Measurements from ENCODE around the gene NAA60. TPM values are rescaled to one million over a fixed set of nuclear protein-coding genes. Genes with fewer than 3 reads are reported as not detected.

Gene NAA60
- total RNA-seq (ENCODE audit: low replicate concordance): 13.0 and 16.6 TPM in 2 replicates

- TF ChIP-seq CTCF (IDR thresholded peaks at IDR 0.05; ENCODE audit: insufficient read depth, low read length): no peak
- peak within 1 kb of the TSS; percentile 80 for H3K4me3 ChIP-seq (ENCODE audit: low read depth, low read length)
- DNase-seq (ENCODE audit: low read depth): peak; percentile 92
These were observed at the start of gene NAA60, which contains the start of gene ZNF597 for GRCh38 chr16:3443108-3444031. TSS of gene NAA60 (plus strand) at chr16:3443680. CDS start at chr16:3476228, 32,548 bp downstream. TSS of gene ZNF597 (minus strand) at chr16:3443504. CDS start at chr16:3443153, 351 bp downstream.

GRCh38 chr16:3400446-3400778 is 43.1 kb upstream of the NAA60 start:
- peak overlapping the region; percentile 92 for H3K4me3 ChIP-seq (ENCODE audit: low read depth, low read length)
- TF ChIP-seq CTCF (IDR thresholded peaks at IDR 0.05; ENCODE audit: insufficient read depth, low read length): no peak
- DNase-seq (ENCODE audit: low read depth): no peak

- H3K4me3 ChIP-seq (ENCODE audit: low read depth, low read length): peak within 1 kb of the TSS; percentile 92
- TF ChIP-seq CTCF (IDR thresholded peaks at IDR 0.05; ENCODE audit: insufficient read depth, low read length): no peak
- DNase-seq (ENCODE audit: low read depth): peak; percentile 99
These were observed 42.4 kb upstream of the NAA60 start, which contains the start of the genes ZNF174 and ZSCAN32 for GRCh38 chr16:3400779-3401688. TSS of gene ZNF174 (plus strand) at chr16:3401215. CDS start at chr16:3402005, 790 bp downstream. TSS of gene ZSCAN32 (minus strand) at chr16:3401004. CDS start at chr16:3397557, 3,447 bp downstream.

GRCh38 chr16:3401719-3402397 is 41.6 kb upstream of the NAA60 start:
- peak; percentile 34 for DNase-seq (ENCODE audit: low read depth)
- TF ChIP-seq CTCF (IDR thresholded peaks at IDR 0.05; ENCODE audit: insufficient read depth, low read length): no peak
- H3K4me3 ChIP-seq (ENCODE audit: low read depth, low read length): peak overlapping the region; percentile 87

GRCh38 chr16:3408561-3409197 is 34.8 kb upstream of the NAA60 start:
- no peak overlapping the region for H3K4me3 ChIP-seq (ENCODE audit: low read depth, low read length)
- no peak for DNase-seq (ENCODE audit: low read depth)
- no peak for TF ChIP-seq CTCF (IDR thresholded peaks at IDR 0.05; ENCODE audit: insufficient read depth, low read length)

Data from fibroblast of the aortic adventitia (primary cell).